NCI-H82 treated with DMSO at 0.1 percent for 48 hours (cell line): Measurements from ENCODE around the gene GPC6.
"Not testable (repeated sequence)": the region's sequence is repeated elsewhere in the genome, so short reads cannot be mapped to it uniquely, and the experiment has no call there.

Source experiments
- DNase-seq: peaks from one replicate; lab custom pipeline; 2025; ENCODE audit not compliant: unreplicated experiment; lab: John Stamatoyannopoulos, UW

Gene GPC6

GRCh38 chr13:94331281-94331680 lies 1104.7 kb downstream of the GPC6 start:
- peak; percentile 96 for DNase-seq

GRCh38 chr13:94332359-94333096 lies 1105.9 kb downstream of the GPC6 start:
- DNase-seq, result no peak

GRCh38 chr13:94333131-94333820 lies 1106.7 kb downstream of the GPC6 start:
- DNase-seq, result peak; percentile 44

- DNase-seq, result peak; percentile 79
Observed at GRCh38 chr13:94335761-94336526, 1109.3 kb downstream of the GPC6 start.

- no peak for DNase-seq
Observed at GRCh38 chr13:94339116-94339687, 1112.6 kb downstream of the GPC6 start.

- DNase-seq, result no peak
Observed at GRCh38 chr13:94342436-94343242, 1116.0 kb downstream of the GPC6 start.

GRCh38 chr13:94343243-94343585 lies 1116.6 kb downstream of the GPC6 start:
- DNase-seq, result peak; percentile 55

GRCh38 chr13:94343687-94344086 lies 1117.1 kb downstream of the GPC6 start:
- not testable (repeated sequence) for DNase-seq

GRCh38 chr13:94344126-94344818 lies 1117.7 kb downstream of the GPC6 start:
- no peak for DNase-seq

- DNase-seq, result no peak
Observed at GRCh38 chr13:94345374-94346195, 1119.0 kb downstream of the GPC6 start.

GRCh38 chr13:94346261-94347019 lies 1119.8 kb downstream of the GPC6 start:
- DNase-seq, result no peak

GRCh38 chr13:94351292-94351990 lies 1124.8 kb downstream of the GPC6 start:
- DNase-seq, result peak; percentile 90

GRCh38 chr13:94352057-94352456 lies 1125.5 kb downstream of the GPC6 start:
- no peak for DNase-seq

- DNase-seq, result no peak
Observed at GRCh38 chr13:94353167-94353710, 1126.6 kb downstream of the GPC6 start.

GRCh38 chr13:94359875-94360274 lies 1133.3 kb downstream of the GPC6 start:
- DNase-seq, result no peak

- peak; percentile 95 for DNase-seq
Observed at GRCh38 chr13:94362411-94362909, 1135.9 kb downstream of the GPC6 start.

GRCh38 chr13:94366677-94367076 lies 1140.1 kb downstream of the GPC6 start:
- DNase-seq, result no peak
